DMS 273 (cell line): Measurements from ENCODE around the gene MASTL.
"Not testable (repeated sequence)": the region's sequence is repeated elsewhere in the genome, so short reads cannot be mapped to it uniquely, and the experiment has no call there.

ENCODE experiments used
- DNase-seq: peaks from one replicate; lab custom pipeline; 2025; ENCODE audit not compliant: unreplicated experiment; lab: John Stamatoyannopoulos, UW

MASTL gene

GRCh38 chr10:27155066-27155754, at the start of gene MASTL:
TSS of gene MASTL (plus strand) at chr10:27155352. CDS start at chr10:27155427, 75 bp downstream.
- DNase-seq: peak; percentile 93

GRCh38 chr10:27108165-27108564, 47.0 kb upstream of the MASTL start:
- DNase-seq: peak; percentile 2

- no peak for DNase-seq
These were observed 20.8 kb upstream of the MASTL start for GRCh38 chr10:27134371-27134770.

GRCh38 chr10:27138277-27138676, 16.9 kb upstream of the MASTL start:
- no peak for DNase-seq

- DNase-seq: no peak
These were observed 11.5 kb upstream of the MASTL start for GRCh38 chr10:27143686-27144085.

- no peak for DNase-seq
These were observed 9.2 kb upstream of the MASTL start for GRCh38 chr10:27145937-27146336.

GRCh38 chr10:27147701-27148100, 7.5 kb upstream of the MASTL start:
- no peak for DNase-seq

GRCh38 chr10:27150261-27150660, 4.9 kb upstream of the MASTL start:
- DNase-seq: peak; percentile 1

- DNase-seq: no peak
These were observed 2.5 kb upstream of the MASTL start for GRCh38 chr10:27152687-27153086.

GRCh38 chr10:27153329-27153728, 1.8 kb upstream of the MASTL start:
- DNase-seq: no peak

- DNase-seq: peak; percentile 49
These were observed 1.3 kb upstream of the MASTL start for GRCh38 chr10:27153845-27154193.

- DNase-seq: not testable (repeated sequence)
These were observed 1.4 kb downstream of the MASTL start for GRCh38 chr10:27156566-27156965.

GRCh38 chr10:27157150-27157549, 2.0 kb downstream of the MASTL start:
- DNase-seq: no peak

GRCh38 chr10:27158421-27158820, 3.3 kb downstream of the MASTL start:
- no peak for DNase-seq

GRCh38 chr10:27169849-27170248, 14.7 kb downstream of the MASTL start:
- DNase-seq: no peak

GRCh38 chr10:27188259-27188658, 33.1 kb downstream of the MASTL start:
- no peak for DNase-seq

- DNase-seq: no peak
These were observed 33.7 kb downstream of the MASTL start for GRCh38 chr10:27188897-27189296.

GRCh38 chr10:27190508-27190907, 35.4 kb downstream of the MASTL start:
- DNase-seq: no peak

GRCh38 chr10:27192284-27192683, 37.1 kb downstream of the MASTL start:
- DNase-seq: no peak

GRCh38 chr10:27197980-27198620, 42.9 kb downstream of the MASTL start:
- DNase-seq: peak; percentile 28

- DNase-seq: no peak
These were observed 48.7 kb downstream of the MASTL start for GRCh38 chr10:27203806-27204205.

GRCh38 chr10:27207350-27207749, 52.2 kb downstream of the MASTL start:
- no peak for DNase-seq

- peak; percentile 60 for DNase-seq
These were observed 68.8 kb downstream of the MASTL start for GRCh38 chr10:27223964-27224363.
